Measurements from ENCODE around the gene AIPL1. TPM values are rescaled to one million over a fixed set of nuclear protein-coding genes. Genes with fewer than 3 reads are reported as not detected.
"Not testable (repeated sequence)": the region's sequence is repeated elsewhere in the genome, so short reads cannot be mapped to it uniquely, and the experiment has no call there.

AIPL1 gene, protein sequence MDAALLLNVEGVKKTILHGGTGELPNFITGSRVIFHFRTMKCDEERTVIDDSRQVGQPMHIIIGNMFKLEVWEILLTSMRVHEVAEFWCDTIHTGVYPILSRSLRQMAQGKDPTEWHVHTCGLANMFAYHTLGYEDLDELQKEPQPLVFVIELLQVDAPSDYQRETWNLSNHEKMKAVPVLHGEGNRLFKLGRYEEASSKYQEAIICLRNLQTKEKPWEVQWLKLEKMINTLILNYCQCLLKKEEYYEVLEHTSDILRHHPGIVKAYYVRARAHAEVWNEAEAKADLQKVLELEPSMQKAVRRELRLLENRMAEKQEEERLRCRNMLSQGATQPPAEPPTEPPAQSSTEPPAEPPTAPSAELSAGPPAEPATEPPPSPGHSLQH
- not detected for total RNA-seq

DNA sequence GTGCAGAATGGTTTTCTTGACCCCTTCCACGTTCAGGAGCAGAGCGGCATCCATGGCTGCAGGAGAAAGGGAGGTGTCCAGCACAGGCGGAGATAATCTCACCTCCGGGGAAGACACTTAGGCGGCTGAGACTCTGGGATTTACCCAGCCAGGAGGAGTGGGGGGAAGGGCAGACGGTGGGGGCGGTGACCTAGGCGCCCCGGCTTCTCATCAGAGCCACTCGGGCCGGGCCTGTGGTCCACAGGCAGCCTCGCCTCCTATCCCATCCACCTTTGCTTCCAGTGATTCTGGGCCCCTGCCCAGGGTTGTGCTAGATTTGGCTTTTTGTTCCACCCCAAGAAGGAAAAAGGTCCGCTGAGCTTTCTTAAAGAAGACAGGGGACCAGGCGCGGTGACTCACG lies at the start of gene AIPL1:
TSS of gene AIPL1 (minus strand) at position 71 of the 400 bp plus-strand sequence. CDS start at position 54, 17 bp downstream.
- Mint-ChIP-seq H3K4me1 (ENCODE audit: low read depth in 2 of 2) (peaks cover 0 to 3% of the 10 kb centered on the region in 2 donors), H3K27me3 (peaks cover 23 to 35% of the 10 kb centered on the region in 2 donors), H3K4me3 (no peak within 1 kb of the TSS), H3K36me3 (peaks cover 6% of the 10 kb centered on the region), H3K27ac (no peak within 1 kb of the TSS), H3K9me3 (no peaks in the 10 kb centered on the region)
- DNase-seq (ENCODE audit: low spot score) (no peak), ATAC-seq (no peak)

DNA sequence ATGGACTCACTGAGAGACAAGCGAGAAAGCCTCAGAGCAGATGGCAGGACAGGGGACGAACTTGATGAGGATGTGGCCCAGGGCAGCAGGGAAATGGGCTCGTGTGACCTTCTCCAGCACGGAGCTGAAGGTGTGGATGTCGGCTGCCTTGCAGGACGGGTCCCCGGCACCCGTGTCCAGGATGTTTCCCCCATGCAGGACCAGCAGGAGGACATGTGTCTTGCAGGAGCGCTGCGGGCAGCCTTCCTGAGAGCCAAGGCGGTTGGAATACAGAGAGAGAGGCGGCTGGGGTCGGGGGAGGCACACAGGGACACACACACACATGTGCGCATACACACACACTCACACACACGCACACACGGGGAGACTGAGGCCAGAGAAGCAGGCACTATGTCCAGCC lies 48.6 kb upstream of the AIPL1 start:
- DNase-seq (ENCODE audit: low spot score) (no peak), ATAC-seq (no peak)
- H3K4me3 Mint-ChIP-seq = no peak overlapping the region
- H3K27me3 Mint-ChIP-seq = peaks cover 0 to 9% of the 10 kb centered on the region in 2 donors
- no peak overlapping the region for H3K27ac Mint-ChIP-seq
- no peaks in the 10 kb centered on the region for H3K36me3 Mint-ChIP-seq
- no peaks in the 10 kb centered on the region for H3K9me3 Mint-ChIP-seq
- no peaks in the 10 kb centered on the region for H3K4me1 Mint-ChIP-seq (ENCODE audit: low read depth in 2 of 2)

DNA sequence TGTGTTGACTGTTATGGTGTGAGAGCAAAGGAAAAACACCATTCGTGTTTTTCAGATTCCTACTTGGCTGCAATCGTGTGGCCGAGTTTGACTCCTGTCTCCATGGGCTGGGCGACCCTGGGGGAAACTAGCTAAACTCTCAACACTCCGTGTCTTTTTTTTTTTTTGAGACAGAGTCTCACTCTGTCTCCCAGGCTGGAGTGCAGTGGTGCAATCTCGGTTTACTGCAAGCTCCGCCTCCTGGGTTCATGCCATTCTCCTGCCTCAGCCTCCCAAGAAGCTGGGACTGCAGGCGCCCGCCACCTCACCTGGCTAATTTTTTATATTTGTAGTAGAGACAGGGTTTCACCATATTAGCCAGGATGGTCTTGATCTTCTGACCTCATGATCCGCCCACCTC lies 47.9 kb upstream of the AIPL1 start:
- not testable (repeated sequence) for H3K36me3 Mint-ChIP-seq; ATAC-seq; H3K27ac Mint-ChIP-seq; H3K9me3 Mint-ChIP-seq; H3K27me3 Mint-ChIP-seq; H3K4me3 Mint-ChIP-seq; DNase-seq (ENCODE audit: low spot score); H3K4me1 Mint-ChIP-seq (ENCODE audit: low read depth in 2 of 2)

DNA sequence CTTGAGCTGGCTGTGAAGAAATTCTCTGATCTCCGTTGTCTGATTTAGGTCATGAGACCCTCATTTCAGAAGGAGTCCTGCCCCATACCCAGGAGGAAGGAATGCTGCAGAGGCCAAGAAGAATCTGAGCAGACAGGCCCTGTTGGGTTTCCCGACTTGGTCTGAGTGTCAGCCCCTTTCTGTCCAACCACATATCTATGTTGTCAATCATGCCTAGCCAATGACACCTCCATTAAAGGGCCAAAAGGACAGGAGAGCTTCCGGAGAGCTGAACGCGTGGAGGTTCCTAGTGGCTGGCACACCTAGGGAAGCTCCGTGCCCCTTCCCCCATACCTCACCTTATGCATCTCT lies 47.2 kb upstream of the AIPL1 start:
- no peak for ATAC-seq
- no peak for DNase-seq (ENCODE audit: low spot score)
- H3K27ac Mint-ChIP-seq = no peak overlapping the region
- H3K9me3 Mint-ChIP-seq = no peaks in the 10 kb centered on the region
- H3K4me3 Mint-ChIP-seq = no peak overlapping the region
- H3K36me3 Mint-ChIP-seq = no peaks in the 10 kb centered on the region
- no peaks in the 10 kb centered on the region for H3K4me1 Mint-ChIP-seq (ENCODE audit: low read depth in 2 of 2)
- H3K27me3 Mint-ChIP-seq = peaks cover 0 to 9% of the 10 kb centered on the region in 2 donors

DNA sequence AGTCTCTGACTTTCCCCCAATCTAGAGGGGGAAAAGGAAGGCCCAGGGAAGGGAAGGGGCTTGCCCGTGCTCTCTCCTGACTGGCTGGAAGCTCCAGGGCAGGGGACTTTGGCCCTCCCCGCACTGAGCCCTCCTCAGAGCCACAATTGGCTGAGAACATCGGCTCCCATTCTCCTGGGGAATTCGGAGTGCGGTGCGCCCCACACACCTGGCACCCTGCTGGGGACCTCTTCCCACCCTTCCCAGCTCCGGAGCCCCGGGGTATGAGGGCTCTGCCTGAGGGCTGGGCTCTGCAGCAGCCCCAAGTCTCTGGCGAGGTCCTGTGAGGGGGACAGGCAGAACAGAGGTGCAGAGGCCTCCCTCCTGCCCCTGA lies 45.4 kb upstream of the AIPL1 start:
- ATAC-seq (no peak), DNase-seq (ENCODE audit: low spot score) (no peak)
- no peak overlapping the region for H3K4me3 Mint-ChIP-seq

DNA sequence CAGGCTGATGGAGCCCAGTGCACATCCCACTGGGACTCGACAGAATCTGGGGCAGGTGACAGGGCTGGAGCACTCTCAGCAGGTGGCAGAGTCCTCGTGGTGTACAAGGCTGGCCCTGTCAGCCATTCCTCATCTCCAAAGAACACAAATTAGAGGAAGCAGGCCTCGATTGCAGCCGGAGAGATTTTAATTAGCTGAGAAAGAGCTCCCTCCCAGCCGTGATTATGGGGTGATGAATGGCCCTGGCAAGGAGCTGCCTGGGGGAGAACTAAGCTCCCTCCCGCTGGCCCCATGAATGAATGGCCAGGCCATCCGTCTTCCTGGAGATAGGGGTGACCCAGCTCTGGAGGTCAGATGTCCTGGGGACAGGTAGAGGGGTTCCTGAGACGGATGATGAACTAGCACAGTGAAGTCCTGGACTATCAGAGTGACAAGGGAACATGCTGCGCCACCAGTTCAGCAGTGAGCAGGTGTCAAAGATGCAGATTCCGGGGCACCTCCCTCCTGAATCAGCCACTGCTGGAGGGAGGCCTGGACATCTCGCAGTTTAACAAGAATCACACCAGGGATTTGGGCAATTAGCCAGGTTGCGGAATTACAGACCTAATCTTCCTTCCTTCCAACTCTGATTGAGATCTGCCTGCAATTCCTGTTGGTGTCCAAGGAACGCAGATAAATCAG lies 44.8 kb upstream of the AIPL1 start:
- DNase-seq (ENCODE audit: low spot score) = no peak
- H3K27me3 Mint-ChIP-seq = peaks cover 0 to 9% of the 10 kb centered on the region in 2 donors
- H3K4me1 Mint-ChIP-seq (ENCODE audit: low read depth in 2 of 2) = no peaks in the 10 kb centered on the region
- H3K4me3 Mint-ChIP-seq = no peak overlapping the region
- no peaks in the 10 kb centered on the region for H3K9me3 Mint-ChIP-seq
- ATAC-seq = no peak
- no peaks in the 10 kb centered on the region for H3K36me3 Mint-ChIP-seq
- no peak overlapping the region for H3K27ac Mint-ChIP-seq

More for the DNA sequence above, 45.4 kb upstream of the AIPL1 start:
- Mint-ChIP-seq H3K9me3 (no peaks in the 10 kb centered on the region), H3K27ac (no peak overlapping the region), H3K4me1 (ENCODE audit: low read depth in 2 of 2) (no peaks in the 10 kb centered on the region), H3K27me3 (peaks cover 0 to 9% of the 10 kb centered on the region in 2 donors), H3K36me3 (no peaks in the 10 kb centered on the region)

DNA sequence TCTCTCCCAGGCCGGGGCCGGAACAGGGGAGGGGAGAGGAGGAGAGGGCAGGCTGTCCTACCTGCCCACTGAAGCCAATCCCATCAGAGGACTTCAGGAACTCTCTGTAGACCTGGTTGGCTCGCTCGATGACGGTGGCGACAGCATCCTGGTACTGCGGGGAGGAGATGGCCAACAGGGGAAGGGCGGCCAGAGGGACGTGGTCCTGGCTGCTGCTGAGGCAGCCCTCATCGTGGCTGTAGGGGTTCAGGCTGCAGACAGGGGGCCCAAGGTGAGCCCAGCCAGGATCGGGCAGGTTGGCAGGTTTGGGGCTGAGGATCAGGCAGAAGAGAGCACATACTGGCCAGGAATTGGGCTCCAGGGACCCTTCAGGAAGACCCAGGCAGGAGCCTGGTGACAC lies 43.6 kb upstream of the AIPL1 start:
- ATAC-seq = peak in 1 of 2 donors; percentile 3
- Mint-ChIP-seq H3K27ac (no peak overlapping the region), H3K9me3 (no peaks in the 10 kb centered on the region), H3K27me3 (peaks cover 0 to 9% of the 10 kb centered on the region in 2 donors), H3K4me1 (ENCODE audit: low read depth in 2 of 2) (no peaks in the 10 kb centered on the region), H3K4me3 (no peak overlapping the region), H3K36me3 (no peaks in the 10 kb centered on the region)
- no peak for DNase-seq (ENCODE audit: low spot score)

DNA sequence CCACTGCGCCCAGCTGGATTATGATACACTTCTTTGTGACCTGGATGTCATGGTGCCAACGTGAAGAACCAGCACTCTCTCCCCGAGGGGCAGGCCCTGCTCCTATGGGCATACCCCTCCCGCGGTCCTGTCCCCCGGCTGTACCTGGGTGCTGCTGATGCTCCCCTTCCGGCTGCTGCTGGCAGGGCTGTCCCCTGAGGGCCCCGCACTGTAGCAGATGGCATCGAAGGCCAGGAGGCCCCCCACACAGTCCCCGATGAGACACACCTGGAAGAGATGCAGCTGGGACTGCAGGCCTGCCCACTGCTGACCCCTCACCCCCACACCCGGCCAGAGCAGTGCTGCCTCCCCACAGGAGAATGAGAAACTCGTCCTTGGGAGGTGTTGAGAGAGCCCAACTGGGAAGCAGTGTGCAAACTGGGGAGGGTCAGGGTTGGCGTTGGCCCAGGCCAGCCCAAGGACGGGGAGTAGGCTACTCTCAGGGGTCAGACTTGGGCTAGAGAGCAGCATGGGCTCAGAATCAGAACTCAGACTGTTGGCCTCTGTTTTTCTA lies 43.0 kb upstream of the AIPL1 start:
- no peak for ATAC-seq
- Mint-ChIP-seq H3K9me3 (no peaks in the 10 kb centered on the region), H3K27me3 (peaks cover 2 to 9% of the 10 kb centered on the region in 2 donors), H3K36me3 (no peaks in the 10 kb centered on the region), H3K4me1 (ENCODE audit: low read depth in 2 of 2) (peaks cover 0 to 4% of the 10 kb centered on the region in 2 donors), H3K27ac (no peak overlapping the region), H3K4me3 (no peak overlapping the region)
- no peak for DNase-seq (ENCODE audit: low spot score)

DNA sequence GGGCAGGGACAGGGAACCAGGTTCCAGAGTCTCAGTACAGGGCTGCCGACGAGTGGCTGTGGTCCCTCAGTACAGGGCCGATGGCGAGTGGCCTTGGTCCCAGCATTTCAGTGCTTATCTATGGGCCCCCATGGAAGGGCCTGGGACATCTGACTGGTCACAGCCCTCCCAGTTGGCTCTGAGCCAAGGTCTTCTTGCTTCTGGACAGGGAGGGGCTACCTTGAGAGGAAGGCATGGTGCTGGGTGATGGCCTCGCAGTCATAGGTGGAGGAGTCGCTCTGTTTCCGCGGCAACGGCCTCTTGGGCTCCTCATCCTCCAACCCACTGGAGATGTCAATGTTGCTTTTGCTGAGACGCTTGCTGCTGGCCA lies 41.9 kb upstream of the AIPL1 start:
- ATAC-seq (no peak), DNase-seq (ENCODE audit: low spot score) (no peak)
- Mint-ChIP-seq H3K27me3 (peaks cover 2 to 7% of the 10 kb centered on the region in 2 donors), H3K36me3 (no peaks in the 10 kb centered on the region), H3K9me3 (no peaks in the 10 kb centered on the region), H3K4me3 (no peak overlapping the region), H3K27ac (no peak overlapping the region), H3K4me1 (ENCODE audit: low read depth in 2 of 2) (peaks cover 0 to 4% of the 10 kb centered on the region in 2 donors)

DNA sequence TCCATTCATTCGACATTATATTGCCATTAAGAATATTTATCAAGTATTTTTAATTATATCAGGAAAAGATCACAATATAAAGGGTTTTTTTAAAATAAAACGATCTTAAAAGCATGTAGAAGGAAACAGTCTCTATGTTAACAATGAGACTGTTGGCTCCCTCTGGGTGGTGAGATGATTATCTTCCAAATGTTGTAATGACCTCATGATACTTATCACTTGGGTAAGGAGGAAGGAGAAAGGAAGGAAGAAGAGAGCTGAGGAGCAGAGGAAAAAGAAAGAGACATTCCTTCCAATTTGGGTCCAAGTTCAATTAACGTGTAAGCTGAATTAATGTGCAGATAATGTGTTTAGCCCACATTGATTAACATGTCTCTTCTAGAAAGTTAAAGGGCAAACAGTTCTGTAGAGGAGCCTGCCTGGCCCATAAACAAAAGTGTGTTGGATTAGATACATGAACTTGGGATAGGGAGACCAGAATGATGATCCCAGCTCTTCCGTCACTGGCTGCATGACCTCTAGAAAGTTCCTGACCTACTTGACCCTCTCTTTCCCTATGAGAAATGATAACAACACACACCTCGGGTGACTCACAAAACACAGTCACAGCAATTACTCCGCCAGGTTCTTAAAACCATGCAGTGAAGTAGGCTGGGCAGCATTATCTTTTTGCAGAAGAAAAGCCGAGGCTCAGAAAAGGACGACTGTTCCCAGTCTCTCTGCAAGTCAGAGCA lies 41.3 kb upstream of the AIPL1 start:
- DNase-seq (ENCODE audit: low spot score) (no peak), ATAC-seq (no peak)
- H3K4me3 Mint-ChIP-seq = no peak overlapping the region
- H3K9me3 Mint-ChIP-seq = no peaks in the 10 kb centered on the region
- no peak overlapping the region for H3K27ac Mint-ChIP-seq
- H3K36me3 Mint-ChIP-seq = no peaks in the 10 kb centered on the region
- H3K27me3 Mint-ChIP-seq = peaks cover 1 to 2% of the 10 kb centered on the region in 2 donors
- H3K4me1 Mint-ChIP-seq (ENCODE audit: low read depth in 2 of 2) = peaks cover 0 to 4% of the 10 kb centered on the region in 2 donors

DNA sequence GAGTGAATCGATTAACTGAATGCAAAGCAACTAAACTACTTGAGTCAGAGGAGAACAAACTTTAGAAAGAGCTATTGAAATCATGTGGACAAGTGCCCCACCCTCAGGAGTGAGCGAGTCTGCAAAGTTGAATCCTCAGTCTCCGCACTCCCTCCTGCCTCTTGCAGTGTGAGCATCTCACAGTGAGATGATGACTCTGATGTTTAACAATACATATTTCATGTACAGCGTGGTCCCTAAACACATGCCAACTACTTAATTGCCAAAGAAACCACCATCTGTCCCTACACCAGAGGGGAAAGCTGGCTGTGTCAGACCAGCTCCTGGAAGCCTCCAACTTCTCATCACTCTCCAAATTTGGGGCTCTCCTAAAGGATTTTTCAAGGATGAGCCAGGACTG lies 40.5 kb upstream of the AIPL1 start:
- no peaks in the 10 kb centered on the region for H3K9me3 Mint-ChIP-seq
- no peaks in the 10 kb centered on the region for H3K36me3 Mint-ChIP-seq
- H3K27ac Mint-ChIP-seq = no peak overlapping the region
- peaks cover 0 to 4% of the 10 kb centered on the region in 2 donors for H3K4me1 Mint-ChIP-seq (ENCODE audit: low read depth in 2 of 2)
- H3K4me3 Mint-ChIP-seq = no peak overlapping the region
- DNase-seq (ENCODE audit: low spot score) (no peak), ATAC-seq (no peak)
- H3K27me3 Mint-ChIP-seq = peaks cover 0 to 2% of the 10 kb centered on the region in 2 donors

DNA sequence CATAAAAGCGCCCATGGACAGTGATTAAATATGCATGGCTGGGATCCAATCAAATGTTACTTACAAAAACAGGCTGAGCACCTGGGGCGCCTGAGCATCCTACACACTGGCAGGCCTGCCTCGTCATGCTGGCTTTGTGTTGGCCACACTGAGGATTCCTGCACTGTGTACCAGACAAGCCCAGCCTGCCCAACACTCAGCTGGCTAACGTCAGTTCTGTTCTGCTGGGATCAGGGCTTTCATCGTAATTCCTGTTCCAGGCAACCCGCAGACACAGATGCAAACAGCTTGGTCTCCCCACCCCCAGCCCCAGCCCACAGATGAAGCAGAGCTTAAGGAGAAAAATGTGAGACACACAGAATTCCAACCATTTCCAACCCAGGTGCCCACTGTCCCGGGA lies 40.0 kb upstream of the AIPL1 start:
- ATAC-seq (no peak), DNase-seq (ENCODE audit: low spot score) (no peak)
- Mint-ChIP-seq H3K27me3 (peaks cover 0 to 2% of the 10 kb centered on the region in 2 donors), H3K4me3 (no peak overlapping the region), H3K36me3 (no peaks in the 10 kb centered on the region), H3K4me1 (ENCODE audit: low read depth in 2 of 2) (peaks cover 0 to 4% of the 10 kb centered on the region in 2 donors), H3K27ac (no peak overlapping the region), H3K9me3 (no peaks in the 10 kb centered on the region)

DNA sequence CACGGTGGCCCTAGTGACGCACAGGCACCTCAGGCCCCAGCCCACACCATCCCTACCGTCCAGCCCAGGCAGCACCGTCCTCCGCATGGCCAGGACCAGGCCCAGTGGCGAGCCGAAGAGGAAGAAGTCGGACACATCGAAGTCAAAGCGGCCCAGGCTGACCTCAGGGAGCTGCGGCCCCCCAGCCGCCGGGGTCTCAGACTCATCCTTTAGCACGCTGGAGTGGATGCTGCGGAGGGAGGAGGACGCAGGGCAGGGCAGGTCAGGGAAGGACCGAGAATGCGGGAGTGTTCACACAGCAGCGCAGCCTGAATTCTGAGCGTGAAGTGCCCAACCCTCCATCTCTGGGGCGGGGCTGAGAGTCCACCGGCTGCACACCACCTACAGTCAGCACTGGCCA lies 39.5 kb upstream of the AIPL1 start:
- peaks cover 0 to 2% of the 10 kb centered on the region in 2 donors for H3K27me3 Mint-ChIP-seq
- DNase-seq (ENCODE audit: low spot score) = no peak
- no peak overlapping the region for H3K27ac Mint-ChIP-seq

More for the DNA sequence above, 39.5 kb upstream of the AIPL1 start:
- H3K36me3 Mint-ChIP-seq = no peaks in the 10 kb centered on the region
- H3K4me3 Mint-ChIP-seq = no peak overlapping the region
- ATAC-seq = no peak
- H3K9me3 Mint-ChIP-seq = no peaks in the 10 kb centered on the region
- H3K4me1 Mint-ChIP-seq (ENCODE audit: low read depth in 2 of 2) = peaks cover 0 to 4% of the 10 kb centered on the region in 2 donors
